ENCODE data around the gene DECR2.

DECR2 gene

GRCh38 chr16:444027-444426 is 42.3 kb downstream of the DECR2 start:
- DNase-seq (ENCODE audit: low spot score), result no peak

- DNase-seq (ENCODE audit: low spot score), result no peak
These were observed 43.9 kb downstream of the DECR2 start for GRCh38 chr16:445566-445965.

GRCh38 chr16:450385-450784 is 48.7 kb downstream of the DECR2 start:
- DNase-seq (ENCODE audit: low spot score), result no peak

DNA sequence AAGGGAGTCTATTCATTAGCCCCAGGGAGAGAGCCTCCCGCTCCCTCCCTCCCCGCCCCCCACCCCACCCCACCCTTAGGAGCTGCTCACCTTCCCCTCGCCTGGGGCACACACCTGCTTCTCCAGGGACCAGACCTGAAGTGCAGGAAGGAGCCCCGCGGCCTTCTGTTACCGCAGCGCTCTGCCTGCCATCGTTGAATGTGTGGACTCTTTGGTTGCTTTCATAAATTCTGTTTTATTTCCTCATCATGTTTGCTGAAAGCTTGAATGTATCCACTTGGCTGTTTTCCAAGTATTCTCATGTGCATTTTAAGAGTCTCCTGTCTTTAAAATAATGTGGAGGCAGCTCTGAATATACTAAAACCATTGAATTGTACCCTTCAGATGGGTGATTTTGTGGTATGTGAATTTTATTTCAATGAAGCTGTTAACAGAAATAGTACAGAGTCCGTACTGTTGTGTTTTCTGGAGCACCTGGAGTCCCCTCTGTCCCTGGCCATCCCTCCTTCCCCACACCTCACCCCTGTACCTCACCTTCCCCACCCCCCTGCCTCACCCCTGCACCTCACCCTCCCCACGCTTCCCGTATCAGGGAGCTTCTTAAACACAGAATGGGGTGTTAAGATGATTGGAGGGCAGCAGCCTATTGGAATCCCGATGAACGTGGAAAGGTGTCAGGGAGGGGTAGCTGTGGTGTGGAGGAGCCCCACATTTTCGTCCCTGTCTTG is 49.3 kb downstream of the DECR2 start:
- DNase-seq (ENCODE audit: low spot score), result no peak

DNA sequence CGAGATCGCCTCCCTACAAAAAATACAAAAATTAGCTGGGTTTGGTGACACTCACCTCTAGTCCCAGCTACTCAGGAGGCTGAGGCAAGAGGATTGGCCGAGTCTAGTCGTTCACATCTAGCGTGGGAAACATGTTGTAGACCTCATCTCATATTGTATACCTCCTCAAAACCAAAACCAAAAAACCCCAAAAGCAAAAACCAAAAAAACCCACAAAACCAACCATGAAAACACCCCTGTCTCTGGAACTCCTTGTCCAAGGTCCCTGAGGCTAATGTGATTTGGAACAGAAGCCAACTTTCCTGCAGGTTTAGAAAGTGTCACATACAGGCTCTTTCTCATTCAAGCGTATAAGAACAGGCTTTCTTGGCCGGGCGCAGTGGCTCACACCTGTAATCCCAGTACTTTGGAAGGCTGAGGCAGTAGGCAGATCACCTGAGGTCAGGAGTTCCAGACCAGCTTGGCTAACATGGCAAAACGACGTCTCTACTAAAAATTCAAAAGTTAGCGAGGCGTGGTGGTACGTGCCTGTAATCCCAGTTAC is 52.8 kb downstream of the DECR2 start:
- no peak for DNase-seq (ENCODE audit: low spot score)

DNA sequence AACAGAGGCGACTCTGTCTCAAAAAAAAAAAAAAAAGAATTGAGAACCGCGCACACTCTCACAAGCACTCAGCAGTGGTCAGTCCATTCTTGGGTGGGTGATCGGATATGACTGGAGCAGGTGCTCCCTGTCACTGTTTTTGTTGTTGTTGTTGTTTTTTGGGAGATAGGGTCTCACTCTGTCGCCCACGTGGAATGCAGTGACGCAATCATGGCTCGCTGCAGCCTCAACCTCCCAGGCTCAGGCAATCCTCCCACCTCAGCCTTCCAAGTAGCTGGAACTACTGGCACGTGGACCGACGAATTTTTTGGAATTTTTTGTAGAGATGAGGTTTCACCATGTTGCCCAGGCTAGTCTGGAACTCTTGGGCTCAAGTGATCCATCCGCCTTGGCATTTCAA is 53.8 kb downstream of the DECR2 start:
- no peak for DNase-seq (ENCODE audit: low spot score)

DNA sequence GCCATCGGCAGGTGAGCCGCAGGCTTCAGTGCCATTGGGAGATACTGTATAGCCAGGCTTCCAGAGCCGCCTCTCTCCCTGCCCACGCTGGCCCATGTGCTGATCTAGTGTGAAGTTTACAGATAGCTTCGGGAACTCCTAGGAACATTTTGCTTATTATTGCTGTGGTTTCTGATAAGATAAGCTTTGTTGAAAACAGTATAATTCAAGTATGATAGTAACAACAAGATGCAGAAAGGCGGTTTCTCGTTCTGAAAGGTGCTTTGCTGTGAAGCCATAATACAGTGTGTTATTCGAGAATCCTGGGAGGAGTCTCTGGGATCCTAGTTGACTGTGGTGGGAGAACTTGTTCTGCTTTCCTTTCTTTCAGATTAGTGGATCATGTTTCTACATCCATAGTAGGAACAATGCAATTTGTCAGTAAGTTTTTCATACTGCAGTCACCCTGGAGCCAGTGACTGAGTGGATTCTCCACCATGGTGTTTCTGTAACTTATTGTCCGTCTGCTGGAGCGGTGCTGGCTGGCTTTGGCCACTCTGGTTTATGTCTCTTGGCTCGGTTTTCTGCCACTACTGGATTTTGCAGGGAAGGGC is 55.3 kb downstream of the DECR2 start:
- no peak for DNase-seq (ENCODE audit: low spot score)

GRCh38 chr16:457732-458400 is 56.2 kb downstream of the DECR2 start:
- DNase-seq (ENCODE audit: low spot score), result peak; percentile 51

DNA sequence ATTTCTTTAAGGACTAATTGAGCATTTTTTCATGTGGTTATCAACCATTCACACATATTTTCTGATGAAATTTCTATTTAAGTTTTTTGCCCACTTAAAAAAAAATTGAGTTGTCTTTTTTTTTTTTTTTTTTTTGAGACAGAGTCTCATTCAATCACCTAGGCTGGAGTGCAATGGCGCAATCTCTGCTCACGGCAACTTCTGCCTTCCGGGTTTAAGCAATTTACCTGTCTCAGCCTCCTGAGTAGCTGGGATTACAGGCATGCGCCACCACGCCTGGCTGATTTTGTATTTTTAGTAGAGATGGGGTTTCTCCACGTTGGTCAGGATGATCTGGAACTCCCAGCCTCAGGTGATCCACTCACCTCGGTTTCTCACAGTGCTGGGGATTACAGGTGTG is 58.1 kb downstream of the DECR2 start:
- no peak for DNase-seq (ENCODE audit: low spot score)

- DNase-seq (ENCODE audit: low spot score), result no peak
These were observed 59.1 kb downstream of the DECR2 start for GRCh38 chr16:460787-461186.
